Stimulated activated CD4-positive, alpha-beta T cell treated with anti-CD3 and anti-CD28 coated beads, Interleukin-4, amount 100 ng/mL, for 4 hours (primary cell): ENCODE results near the gene WASL.

Source experiments
- DNase-seq, 2 experiments: peaks; one replicate each; pipeline ENCODE4 v3.0.0-alpha.2; 2020

WASL gene

DNA sequence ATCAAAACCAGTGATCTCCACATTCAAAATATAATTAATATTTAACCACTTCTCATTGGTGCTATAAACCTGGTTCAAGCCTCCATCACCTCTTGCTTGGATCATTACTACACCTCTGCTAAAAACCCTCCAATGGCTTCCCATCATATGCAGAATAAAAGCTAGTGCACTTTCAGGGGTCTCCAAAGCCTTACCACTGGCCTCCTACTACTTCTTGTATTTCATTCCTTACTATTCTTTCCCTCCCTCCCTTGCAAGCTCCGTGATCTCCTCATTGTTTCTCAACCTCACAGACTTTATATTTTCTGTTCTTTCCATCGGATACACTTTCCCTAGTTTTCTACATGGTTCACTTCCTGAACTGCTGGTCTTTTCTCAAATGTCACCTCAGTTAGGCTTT lies 61.6 kb downstream of the WASL start:
- DNase-seq = no peak

DNA sequence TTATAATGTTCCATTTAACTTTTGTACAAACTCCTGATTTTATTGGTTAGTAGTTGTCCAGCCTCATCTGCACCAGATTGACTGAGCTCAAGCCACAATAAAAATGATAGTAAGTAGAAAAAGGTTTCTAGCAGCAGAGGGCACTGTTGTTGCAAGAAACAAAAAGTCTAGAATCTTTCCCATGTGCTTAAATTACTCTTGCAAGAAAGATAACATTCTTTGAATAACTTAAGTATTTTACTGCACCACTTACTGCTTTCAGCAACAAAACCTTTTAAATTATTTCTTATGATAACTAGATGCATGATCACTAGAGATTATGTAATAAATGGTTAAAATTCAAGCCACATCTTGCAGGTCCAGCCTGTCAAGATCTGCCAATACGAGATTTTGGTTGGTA lies 66.1 kb downstream of the WASL start:
- DNase-seq = no peak

DNA sequence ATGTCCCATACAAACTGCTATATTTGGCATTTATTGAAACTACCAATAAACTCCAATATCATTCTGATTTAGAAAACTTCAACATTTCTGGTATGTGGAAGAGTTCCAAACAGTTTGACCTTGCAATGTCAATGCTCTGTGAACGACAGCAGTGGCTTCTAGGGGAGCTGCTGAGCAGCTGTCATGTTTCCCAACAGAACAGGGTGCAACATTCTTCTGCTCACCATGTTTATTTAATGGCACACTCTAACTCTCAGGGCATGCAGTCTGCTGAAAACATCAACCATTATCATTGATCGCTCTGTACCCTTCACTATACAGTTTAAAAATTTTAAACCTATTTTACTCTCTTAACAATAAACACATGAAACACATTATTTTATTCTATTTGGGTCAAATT lies 67.2 kb downstream of the WASL start:
- DNase-seq = no peak

DNA sequence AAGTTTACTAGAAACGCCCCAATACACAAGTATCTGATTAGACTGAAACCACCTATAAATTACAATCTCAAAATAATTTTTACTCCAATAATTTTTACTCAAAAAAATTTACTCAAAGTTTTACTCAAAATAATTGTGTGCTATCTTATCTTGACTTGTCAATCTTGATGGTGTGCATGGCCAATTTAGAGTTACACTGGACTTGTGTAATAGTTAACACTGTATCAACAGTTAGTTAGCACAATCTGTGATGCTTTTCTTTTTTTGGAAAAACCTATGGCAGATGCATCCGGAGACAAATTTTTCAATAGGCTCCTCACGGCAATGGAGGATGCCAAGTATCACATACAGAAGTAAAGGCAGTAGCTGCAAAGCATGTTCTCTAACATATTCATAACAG lies 68.2 kb downstream of the WASL start:
- no peak for DNase-seq

DNA sequence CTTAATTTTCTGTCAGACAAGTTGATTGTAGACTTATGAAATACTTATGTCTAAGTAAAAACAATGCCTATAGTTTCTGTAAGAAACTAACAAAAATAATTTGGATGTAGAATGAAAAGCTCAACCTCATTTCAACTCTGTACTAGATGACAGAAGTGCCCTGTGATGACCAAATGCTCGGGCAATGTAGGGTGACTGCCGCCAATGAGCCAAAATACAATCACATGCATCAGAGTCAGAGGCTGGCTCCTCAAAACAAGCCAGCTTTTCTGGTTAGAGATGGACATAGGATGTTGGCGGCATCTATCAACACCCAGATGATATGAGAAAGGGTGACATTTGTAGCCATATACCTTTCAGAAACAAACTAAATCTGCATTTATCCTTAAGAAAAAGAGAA lies 69.2 kb downstream of the WASL start:
- DNase-seq = no peak

DNA sequence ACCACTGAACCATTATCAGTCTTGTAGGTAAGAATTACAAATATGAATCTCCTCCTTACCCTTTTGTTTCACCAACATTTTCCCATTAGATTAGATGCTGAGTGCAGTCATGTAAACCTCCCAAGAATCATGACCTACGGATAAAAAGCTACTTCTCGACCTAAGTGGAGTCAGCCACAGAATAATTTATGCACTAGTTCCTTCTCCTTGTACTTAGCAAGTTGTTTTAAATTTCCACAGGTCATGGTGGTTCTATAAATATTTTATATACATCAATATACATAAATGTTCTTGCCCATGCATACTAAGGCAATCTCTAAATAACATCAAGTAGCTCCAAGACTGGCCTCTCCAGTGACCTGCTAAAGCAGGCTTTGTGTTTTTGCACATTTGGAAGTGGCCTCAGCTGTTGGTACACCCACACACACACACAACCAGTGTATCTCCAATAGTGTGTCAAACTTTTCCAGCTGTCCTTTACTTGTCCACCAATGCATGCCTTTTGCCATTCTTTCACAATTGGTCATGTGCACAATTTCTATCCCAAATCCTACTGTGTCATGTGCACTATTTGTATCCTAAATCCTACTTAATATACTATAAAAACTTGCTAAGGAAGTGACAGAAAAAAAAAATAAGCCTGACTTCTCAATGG lies 71.6 kb downstream of the WASL start:
- DNase-seq = no peak

DNA sequence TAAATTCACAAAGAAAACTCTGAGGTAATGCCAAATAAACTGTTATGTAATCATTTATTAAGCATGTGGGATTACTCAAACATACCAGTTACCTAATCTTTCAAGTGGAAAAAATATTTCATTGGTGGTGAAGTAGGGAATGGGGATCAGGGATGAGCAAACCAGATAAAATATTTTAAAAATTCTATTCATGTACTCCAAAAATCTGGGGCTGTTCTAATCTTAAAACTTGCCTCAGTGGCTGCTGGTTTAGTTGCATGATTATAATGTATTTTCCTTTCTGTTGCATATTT lies 73.7 kb downstream of the WASL start:
- no peak for DNase-seq

DNA sequence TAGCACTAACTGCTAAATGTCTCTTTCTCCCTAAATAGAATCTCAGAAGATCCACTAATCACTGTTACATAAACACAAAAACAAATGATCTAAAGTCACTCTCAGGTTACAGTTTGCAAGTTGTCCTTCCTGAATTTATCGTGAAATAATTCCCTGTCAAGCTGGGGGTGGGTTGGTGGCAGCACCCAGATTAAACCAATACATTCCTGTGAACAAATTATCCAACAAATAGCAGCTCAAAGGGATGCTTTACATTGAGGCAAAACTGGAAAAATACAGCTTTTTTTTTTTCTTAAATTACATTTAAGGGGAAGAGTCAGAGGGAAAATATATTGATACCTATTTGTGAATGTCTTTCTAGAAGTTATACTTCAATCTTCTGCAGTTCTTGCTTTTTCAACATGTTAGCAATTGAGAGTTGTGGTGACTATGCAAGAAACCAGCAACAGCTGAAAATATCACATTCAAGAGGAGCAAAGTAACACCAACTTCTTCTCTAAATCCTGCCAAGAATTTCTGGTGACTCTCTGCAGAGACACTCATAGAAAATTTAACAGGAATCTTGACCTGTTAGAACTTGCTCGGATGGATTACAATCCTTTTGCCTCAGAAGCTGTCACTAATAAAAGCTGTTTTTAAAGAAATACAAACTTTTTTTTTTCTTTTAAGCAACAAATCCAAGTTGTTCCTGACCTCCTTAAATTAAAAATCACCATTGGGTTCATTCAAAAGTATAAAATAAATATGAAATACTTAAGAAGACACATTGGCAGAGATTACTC lies 74.2 kb downstream of the WASL start:
- DNase-seq = no peak

DNA sequence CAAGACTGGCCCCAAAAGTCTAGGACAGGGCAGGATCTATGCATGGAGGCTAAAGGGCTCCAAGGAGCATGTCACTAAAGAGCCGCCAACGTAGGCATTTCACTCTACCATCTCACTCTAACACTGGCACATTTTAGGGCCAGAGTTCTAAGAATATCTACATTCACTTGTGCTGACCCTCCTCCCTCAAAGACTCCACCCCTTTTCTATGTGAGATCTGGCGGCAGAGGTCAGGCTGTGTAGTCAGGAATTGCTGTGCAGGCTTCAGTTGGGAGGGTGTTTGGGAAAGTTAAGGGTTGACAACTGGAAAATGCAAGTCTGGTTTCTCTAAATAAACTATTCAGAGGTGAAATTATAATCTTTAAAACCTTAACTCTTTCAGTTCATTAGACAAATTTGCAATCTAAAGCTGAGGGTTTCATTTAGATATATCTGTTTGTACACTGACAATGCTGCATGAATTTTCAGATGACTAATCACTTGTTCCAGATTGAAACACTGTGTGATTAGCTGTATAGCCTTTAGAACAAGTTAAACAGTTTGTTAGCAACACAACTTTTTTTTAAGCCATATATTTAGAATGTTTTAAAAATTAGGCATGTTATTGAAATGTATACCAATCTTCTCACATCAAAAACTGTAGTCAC lies 74.9 kb downstream of the WASL start:
- DNase-seq = no peak

DNA sequence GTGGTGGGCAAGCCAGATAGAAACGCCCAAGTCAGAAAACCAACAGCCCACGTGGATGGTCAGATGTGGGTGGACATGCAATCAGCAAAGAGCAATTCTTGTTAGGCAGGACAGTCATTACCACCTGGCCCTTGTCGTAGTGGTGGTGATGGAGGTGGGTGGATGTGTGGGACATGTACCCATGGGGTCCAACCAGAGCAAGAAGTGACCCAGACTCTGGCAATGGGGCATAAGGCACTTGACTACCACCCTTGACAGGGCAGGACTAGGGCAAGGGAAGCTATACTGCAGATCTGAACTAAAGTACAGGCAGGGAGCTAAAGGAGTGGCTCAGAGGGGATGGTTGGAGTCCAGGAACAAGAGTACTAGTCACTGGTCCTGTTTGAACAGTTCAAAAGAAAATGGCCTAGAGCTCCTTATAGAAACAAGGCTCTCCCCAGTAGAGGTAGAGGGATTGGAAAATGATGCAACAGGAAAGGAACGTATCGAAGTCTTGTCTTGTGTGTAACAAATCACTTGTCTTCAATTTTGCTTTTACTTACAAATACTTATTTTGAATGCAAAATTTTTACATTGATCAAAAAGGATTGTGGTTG lies 75.6 kb downstream of the WASL start:
- DNase-seq = no peak

DNA sequence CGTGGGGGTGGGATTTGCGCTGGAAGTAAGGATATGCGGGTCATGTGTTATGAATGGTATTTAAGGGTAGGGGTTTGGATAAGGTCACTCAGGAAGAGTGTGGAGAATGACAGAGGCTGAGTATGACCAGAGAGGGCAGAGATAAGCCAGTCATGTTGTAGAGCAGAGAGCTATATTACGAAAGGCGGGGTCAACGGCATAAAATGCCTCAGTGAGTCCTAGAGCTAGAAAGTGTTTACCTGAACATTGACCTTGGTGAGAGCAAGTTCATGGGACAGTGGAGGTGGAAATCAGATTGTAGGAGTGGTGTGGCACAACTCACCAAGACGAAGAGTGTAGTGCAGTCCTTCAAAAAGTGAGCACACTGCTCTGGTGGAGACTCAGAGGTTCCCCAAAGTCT lies 79.3 kb downstream of the WASL start:
- DNase-seq = no peak

DNA sequence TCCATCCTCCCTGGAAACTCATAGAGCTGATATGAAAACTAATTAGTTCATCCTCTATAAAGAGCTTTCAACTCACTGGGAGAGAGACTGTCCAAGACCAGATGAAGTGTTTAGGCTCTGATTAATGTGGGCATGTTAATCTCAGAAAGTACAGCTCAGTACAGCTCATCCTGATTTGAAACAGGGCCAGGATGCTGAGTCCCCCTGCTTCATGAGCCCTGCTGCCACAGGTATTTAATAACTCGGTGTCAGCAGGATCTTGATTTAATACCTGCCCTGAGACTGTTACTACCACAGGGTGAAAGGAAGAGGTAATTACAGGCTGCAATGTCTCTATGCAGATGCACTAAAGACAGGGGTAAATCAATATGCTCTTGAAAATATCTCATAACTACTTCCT lies 82.3 kb downstream of the WASL start:
- no peak for DNase-seq

DNA sequence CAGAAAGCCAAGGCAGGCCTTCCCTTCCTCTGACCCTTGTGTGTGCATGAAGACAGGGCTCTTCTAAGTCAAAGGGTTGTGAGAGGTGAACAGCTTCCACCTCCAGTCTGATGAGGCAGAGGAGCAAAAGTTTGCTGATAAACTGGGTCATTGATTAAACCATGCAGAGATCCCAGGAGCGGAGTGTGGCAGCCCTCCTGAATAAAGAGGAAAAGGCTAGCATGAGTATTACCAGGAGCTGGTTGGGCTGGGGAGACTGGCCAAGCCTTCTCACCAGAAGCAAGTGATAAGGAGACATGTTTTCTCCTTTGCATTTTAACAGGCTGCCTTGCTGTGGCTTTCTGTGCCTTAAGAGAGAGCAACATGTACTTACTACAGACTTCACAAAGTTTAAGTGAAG lies 82.9 kb downstream of the WASL start:
- DNase-seq = no peak

DNA sequence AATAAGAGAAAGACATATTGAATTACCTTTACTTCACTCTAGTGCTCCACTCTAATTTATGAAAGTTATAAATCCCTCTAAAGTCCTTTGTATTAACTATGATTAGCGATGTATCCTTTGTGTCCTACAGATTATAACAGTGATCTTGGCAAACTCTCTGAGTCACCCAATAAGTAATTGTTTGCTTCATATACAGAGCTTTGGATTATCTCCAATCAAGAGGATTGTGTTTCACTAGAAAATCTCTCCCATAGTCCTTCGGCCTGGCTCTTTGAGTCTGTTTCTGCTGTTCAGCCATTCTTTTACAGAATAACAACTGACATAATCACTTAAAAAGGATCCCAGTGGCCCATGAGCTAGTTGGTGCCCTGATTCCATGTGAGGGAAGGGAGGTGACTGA lies 83.6 kb downstream of the WASL start:
- no peak for DNase-seq

DNA sequence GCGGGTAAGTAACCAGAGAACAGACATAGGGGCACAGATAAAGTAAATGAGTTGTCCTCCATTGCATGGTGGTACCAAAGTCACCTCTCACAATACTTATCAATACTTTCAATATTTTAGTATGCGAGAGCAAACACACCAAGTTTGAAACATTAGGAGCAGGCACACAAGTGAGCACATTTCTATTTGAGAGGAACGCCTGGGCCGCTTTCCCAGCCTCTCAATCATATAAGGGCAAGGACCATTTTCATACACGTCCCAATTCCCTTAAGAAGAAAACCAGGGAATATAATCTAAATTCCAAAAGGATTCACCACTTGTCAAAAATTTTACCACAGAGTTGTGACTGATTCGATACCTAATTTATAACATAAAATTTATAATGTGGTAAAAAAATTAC lies 85.6 kb downstream of the WASL start:
- no peak for DNase-seq

DNA sequence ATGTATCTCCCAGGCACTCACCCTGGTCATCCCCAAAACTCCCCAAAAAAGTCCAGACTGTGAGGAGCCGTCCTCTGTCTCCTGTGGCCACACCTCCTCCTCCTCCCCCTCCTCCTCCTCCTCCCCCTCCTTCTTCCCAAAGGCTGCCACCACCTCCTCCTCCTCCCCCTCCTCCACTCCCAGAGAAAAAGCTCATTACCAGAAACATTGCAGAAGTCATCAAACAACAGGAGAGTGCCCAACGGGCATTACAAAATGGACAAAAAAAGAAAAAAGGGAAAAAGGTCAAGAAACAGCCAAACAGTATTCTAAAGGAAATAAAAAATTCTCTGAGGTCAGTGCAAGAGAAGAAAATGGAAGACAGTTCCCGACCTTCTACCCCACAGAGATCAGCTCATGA lies 86.0 kb downstream of the WASL start:
- no peak for DNase-seq

DNA sequence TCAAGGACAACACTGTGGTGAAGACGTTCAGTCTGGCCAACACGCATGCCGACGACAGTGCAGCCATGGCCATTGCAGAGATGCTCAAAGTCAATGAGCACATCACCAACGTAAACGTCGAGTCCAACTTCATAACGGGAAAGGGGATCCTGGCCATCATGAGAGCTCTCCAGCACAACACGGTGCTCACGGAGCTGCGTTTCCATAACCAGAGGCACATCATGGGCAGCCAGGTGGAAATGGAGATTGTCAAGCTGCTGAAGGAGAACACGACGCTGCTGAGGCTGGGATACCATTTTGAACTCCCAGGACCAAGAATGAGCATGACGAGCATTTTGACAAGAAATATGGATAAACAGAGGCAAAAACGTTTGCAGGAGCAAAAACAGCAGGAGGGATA lies 86.5 kb downstream of the WASL start:
- no peak for DNase-seq

DNA sequence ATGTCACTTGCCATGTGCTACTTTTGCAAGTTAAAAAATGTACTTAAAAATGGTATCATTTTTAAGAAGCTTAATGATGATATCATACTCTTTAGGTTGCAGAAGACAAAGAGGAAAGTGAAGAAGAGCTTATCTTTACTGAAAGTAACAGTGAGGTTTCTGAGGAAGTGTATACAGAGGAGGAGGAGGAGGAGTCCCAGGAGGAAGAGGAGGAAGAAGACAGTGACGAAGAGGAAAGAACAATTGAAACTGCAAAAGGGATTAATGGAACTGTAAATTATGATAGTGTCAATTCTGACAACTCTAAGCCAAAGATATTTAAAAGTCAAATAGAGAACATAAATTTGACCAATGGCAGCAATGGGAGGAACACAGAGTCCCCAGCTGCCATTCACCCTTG lies 87.0 kb downstream of the WASL start:
- DNase-seq = no peak

DNA sequence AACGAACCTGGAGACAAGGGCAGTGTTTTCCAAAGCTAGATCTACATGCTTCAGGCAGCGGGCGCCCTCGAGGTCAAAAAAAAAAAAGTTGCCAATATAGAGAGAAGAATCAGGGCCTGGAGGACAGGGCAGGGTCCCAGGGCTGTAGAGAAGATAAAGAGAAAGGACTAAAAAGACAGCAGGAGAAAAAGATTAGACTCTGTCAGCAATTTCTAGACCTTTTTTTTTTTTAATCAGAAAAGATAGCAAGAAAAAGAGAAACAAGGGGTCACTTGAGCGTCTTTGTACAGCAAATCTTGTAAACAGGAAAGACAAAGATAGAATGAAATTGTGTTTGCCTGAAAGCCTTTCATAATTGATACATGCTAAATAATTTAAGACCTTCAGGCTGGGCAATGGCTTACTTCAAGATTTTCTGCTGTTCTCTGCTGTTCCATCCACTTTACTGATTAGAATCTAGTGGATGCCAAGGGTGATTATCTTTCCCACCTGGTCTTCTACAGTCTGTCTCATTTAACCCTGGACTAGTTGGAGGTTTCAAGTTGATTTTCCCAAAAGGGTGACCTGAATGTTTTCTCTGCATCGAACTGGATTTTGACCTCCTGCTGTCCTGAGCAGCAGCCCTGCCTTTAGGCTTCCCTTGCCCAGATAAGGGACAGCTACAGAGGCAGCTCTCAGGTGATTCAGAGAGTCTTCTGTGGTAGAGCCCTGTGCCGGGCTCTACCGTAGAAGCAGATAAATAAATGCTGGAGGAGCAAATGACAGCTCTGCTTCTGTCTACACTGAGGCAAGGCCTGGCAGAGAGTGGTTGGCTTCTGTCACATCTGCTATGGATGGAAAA lies 88.1 kb downstream of the WASL start:
- no peak for DNase-seq

DNA sequence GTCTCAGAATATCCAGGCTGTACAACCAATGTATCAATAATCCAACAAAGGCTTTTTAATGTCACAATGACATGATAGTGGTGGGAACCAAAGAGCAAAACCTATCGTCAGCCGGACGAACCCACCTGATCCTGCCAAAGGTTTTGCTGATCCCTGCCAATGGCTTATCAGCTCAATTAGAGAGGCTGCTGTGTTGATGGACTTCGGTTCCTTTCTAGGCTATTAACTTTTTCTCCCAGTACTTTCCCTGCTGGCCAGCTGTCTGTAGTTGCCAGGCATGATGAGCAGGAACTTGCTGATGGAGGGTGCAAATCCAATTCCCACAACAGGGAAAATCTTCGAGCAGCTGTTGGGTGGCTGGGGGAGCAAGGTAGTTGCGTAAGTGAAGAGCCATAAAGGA lies 90.8 kb downstream of the WASL start:
- DNase-seq = no peak

DNA sequence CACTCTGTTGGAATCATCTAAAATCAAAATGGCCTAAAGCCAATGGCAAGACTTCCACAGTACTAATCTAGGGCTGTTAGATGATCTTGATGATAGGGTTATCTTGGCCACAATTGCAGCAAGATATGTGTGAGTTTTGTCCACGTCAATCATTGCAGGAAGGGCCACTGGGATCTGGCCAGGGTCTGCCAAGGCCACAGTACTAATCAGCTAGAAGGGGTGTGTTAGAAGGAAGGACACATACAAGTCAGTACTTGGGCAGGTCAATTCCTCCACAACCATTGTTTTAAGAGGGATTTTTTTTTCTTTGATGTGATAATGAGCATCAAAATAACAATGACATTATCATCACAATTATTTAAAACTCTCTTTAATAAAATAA lies 91.5 kb downstream of the WASL start:
- no peak for DNase-seq

DNA sequence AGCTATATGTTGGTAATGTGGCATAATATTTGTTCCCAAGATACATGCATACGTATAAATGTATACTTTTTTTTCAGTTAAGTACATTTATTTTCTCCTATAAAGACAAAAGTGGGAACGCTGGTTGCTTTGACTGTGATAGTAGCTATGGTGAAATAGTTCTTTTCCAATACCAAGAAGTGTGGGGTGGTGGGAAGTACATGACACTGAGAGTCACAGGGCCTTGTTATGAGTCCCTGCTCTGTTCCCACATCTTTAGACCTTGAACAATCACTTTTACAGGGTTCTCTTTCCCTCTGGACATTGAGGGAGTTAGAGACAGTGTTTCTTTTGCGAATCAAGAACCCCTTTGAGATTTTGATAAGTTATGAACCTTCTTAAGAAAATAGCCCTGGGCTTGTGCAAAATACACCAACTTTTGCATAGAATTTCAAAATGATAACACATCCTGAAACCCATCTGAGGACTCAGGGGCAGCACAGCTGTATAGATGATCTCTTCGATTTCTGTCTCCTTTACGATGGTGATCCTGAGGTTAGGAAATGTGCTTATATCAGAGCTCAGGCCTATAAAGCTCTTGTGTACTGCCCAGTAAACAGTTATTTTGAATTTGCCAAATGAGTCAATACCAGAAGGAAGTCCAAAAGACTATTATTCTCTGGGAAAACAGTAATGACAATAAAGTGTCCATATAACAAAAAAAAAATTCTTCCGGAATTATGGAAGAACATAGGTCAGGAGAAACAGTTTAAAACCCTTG lies 92.1 kb downstream of the WASL start:
- no peak for DNase-seq

DNA sequence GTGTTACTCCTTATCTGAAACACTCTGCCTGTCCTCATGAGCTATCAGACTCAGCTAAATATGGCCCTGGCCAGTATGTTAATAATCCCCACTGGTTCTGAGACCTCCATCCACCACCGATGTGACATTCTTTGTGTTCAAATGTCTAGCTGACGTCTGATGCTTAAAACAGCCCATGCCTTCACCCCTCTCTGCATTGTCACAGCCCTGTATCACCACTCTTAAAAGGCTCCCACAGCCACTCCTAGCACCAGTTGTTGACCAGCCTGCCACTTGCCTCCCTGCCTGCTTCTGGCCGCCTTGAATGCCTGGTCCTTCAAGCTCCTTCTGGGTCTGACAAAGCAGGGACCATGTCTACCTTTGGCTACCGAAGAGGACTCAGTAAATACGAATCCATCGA lies 93.2 kb downstream of the WASL start, which contains the start of gene LMOD2:
TSS of gene LMOD2 (plus strand) at position 253 of the 400 bp plus-strand sequence. CDS start at position 351, 98 bp downstream.
- DNase-seq = no peak
